ENCODE data around the gene FAM83B. TPM values are rescaled to one million over a fixed set of nuclear protein-coding genes. Genes with fewer than 3 reads are reported as not detected.

The FAM83B gene
- total RNA-seq, 1 experiment from 2014 or later = 5.7 TPM

DNA sequence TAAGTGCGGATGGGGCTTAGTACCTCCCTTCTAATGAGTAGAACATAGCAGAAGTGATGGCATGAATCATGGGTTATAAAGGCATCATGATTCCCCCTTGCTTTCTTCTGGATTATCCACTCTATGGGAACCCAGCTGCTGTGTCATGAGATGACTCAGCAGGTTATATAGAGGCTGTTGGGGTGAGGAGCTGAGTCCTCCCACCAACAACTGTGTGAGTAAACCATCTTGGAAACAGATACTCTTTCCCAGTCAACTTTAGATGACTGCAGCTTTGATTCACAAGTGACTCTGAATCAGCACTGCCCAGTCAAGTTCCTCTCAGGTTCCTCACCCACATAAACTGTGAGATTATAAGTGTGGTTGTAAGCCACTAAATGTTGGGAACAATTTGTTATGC is 46.3 kb downstream of the FAM83B start:
- Histone ChIP-seq H2AFZ (ENCODE audit: low read length) (no peak overlapping the region), H3K27me3 (ENCODE audit: insufficient read depth, low read length) (no peaks in the 10 kb centered on the region), H2BK5ac (ENCODE audit: insufficient read length, low read length) (no peak overlapping the region), H2BK12ac (ENCODE audit: insufficient read length, low read depth, low read length) (no peak overlapping the region), H4K5ac (ENCODE audit: insufficient read length, low read depth, low read length) (no peak overlapping the region), H3K27ac (ENCODE audit: insufficient read length, low read depth, low read length) (no peak overlapping the region), H4K91ac (ENCODE audit: insufficient read length, low read depth, low read length) (no peak overlapping the region), H3K4me1 (ENCODE audit: insufficient read depth, low read length) (no peaks in the 10 kb centered on the region), H3K23me2 (ENCODE audit: insufficient read length, low read depth, low read length, poor library complexity, severe bottlenecking) (no peaks in the 10 kb centered on the region), H3K79me2 (ENCODE audit: insufficient read depth, low read length) (no peaks in the 10 kb centered on the region), H3K56ac (ENCODE audit: insufficient read length, low read depth, low read length) (no peak overlapping the region), H3K4me2 (ENCODE audit: insufficient read depth, insufficient read length, low read length) (no peak overlapping the region), H4K20me1 (ENCODE audit: control insufficient read depth, insufficient read depth, insufficient read length) (no peaks in the 10 kb centered on the region), H3K18ac (ENCODE audit: insufficient read length, low read depth, low read length) (no peak overlapping the region), H3K23ac (ENCODE audit: insufficient read length, low read depth, low read length) (no peak overlapping the region), H2AK5ac (ENCODE audit: insufficient read length, low read length) (no peak overlapping the region), H3K79me1 (ENCODE audit: insufficient read depth, low read depth, low read length, poor library complexity, severe bottlenecking) (no peaks in the 10 kb centered on the region), H3K9me3 (ENCODE audit: control insufficient read depth, low read depth, low read length) (no peaks in the 10 kb centered on the region), H4K8ac (replicated peaks; ENCODE audit: insufficient read length, low read depth, low read length) (no peak overlapping the region), H3K4ac (ENCODE audit: low read depth, low read length) (no peak overlapping the region), H2BK20ac (ENCODE audit: low read depth, low read length, poor library complexity, severe bottlenecking) (no peak overlapping the region), H3K9ac (ENCODE audit: extremely low read depth, insufficient read length, low read length) (no peak overlapping the region), H2BK120ac (ENCODE audit: low read depth, low read length, poor library complexity, severe bottlenecking) (no peak overlapping the region), H3T11ph (ENCODE audit: low read length) (no peak overlapping the region), H2BK15ac (ENCODE audit: low read depth, low read length) (no peak overlapping the region), H3K14ac (ENCODE audit: insufficient read depth, low read length) (no peak overlapping the region)
- Mint-ChIP-seq H3K27ac (no peak overlapping the region), H3K36me3 (ENCODE audit: insufficient read depth in 1 of 3, low read depth in 3 of 3) (no peaks in the 10 kb centered on the region), H3K4me1 (peaks cover 0 to 5% of the 10 kb centered on the region in 2 experiments; a peak in 1 of 4 replicates), H3K9me3 (no peaks in the 10 kb centered on the region), H3K4me3 (no peak overlapping the region), H3K27me3 (ENCODE audit: low read depth) (no peaks in the 10 kb centered on the region)
- WGBS (ENCODE audit: extremely low coverage, insufficient read length, low lambda C conversion rate) = no CpG with 5 or more reads among the region's 1 CpG
- no peak for DNase-seq
- TF ChIP-seq, protein P1, sequence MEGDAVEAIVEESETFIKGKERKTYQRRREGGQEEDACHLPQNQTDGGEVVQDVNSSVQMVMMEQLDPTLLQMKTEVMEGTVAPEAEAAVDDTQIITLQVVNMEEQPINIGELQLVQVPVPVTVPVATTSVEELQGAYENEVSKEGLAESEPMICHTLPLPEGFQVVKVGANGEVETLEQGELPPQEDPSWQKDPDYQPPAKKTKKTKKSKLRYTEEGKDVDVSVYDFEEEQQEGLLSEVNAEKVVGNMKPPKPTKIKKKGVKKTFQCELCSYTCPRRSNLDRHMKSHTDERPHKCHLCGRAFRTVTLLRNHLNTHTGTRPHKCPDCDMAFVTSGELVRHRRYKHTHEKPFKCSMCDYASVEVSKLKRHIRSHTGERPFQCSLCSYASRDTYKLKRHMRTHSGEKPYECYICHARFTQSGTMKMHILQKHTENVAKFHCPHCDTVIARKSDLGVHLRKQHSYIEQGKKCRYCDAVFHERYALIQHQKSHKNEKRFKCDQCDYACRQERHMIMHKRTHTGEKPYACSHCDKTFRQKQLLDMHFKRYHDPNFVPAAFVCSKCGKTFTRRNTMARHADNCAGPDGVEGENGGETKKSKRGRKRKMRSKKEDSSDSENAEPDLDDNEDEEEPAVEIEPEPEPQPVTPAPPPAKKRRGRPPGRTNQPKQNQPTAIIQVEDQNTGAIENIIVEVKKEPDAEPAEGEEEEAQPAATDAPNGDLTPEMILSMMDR (conservative IDR thresholded peaks at IDR 0.05) = no peak

Measured in H9 (cell line).